GM19239 (cell line): Measurements from ENCODE around the gene MIR17HG.
"Not testable (repeated sequence)": the region's sequence is repeated elsewhere in the genome, so short reads cannot be mapped to it uniquely, and the experiment has no call there.

ENCODE experiments used
- DNase-seq: peaks from one replicate; pipeline ENCODE4 v3.0.0; 2011; ENCODE audit warnings: low spot score; ENCODE audit not compliant: insufficient read length
- FAIRE-seq: peaks from 2 replicates; lab custom pipeline; 2011; peaks lifted over from hg19 to GRCh38; lab: Jason Lieb, UNC

The MIR17HG gene

DNA sequence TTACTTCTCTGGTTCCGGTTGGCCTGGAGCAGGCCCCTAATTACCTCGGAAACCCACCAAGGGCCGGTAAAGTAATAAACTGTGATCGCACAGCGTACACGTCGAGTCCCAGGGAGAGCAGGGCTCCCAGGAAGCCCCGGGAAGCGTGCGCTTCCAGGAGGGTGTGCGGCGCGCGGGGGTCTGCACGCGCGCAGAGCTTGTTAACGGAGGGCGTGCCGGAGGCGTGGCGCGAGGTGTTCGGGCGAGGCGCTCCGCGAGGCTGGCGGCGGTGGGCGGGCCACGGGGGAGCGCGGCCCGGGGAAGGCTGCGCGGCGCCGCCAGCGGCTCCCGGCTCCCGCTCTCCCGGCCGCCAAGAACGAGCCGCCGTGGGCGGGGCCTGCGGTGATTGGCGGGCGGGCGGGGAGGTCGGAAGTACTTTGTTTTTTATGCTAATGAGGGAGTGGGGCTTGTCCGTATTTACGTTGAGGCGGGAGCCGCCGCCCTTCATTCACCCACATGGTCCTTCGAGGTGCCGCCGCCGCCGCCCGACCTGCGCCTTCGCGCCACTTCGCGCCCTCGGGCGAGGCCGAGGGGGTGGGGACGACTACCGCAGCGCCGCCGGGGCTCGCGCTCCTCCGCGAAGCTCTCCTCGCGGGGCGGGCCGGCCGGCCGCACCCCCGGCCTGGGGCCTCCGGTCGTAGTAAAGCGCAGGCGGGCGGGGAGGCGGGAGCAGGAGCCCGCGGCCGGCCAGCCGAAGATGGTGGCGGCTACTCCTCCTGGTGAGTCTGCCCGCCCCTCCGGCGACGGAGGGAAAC lies at the start of gene MIR17HG:
Gene MIR17HG, plus strand, starts transcription at position 486 of the 794 bp plus-strand sequence.
- peak; percentile 42 for FAIRE-seq
- DNase-seq = peak; percentile 65

DNA sequence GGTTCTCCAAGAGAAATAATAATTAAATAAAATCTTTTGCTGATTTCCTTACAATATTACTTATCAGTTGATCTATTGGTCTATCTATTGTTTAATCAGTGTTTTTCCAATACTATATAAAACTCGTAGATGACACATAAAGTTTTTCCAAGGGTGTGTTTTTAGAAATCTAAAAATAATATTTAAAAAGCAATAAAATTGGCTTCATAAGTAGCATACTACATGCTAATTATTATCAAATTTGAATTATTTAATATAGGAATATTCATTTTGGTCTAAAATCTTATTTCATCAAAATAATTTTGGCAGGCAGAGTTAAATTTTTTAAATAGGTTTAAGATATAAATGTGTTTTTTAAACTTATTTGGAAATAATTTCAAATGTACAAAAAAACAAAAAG lies 49.4 kb upstream of the MIR17HG start:
- DNase-seq (no peak), FAIRE-seq (no peak)

DNA sequence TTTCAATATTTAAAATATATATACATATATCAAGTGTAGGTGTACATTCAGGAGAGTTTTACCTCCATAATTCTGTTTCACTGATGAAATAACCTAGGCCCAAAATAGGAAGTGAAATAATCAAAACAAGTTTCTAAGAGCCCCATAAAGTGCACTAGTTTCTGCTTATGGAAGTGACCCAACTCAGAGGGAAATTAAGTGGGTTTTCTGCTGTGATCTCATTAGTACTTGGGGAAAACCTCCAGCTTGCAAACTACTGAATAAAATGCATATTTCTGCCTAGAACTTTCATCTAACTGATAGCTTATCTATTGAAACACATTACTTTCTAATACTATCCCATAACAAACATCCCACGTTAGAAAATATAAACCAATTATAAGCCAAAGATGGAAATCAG lies 45.4 kb upstream of the MIR17HG start:
- DNase-seq (no peak), FAIRE-seq (peak; percentile 74)

DNA sequence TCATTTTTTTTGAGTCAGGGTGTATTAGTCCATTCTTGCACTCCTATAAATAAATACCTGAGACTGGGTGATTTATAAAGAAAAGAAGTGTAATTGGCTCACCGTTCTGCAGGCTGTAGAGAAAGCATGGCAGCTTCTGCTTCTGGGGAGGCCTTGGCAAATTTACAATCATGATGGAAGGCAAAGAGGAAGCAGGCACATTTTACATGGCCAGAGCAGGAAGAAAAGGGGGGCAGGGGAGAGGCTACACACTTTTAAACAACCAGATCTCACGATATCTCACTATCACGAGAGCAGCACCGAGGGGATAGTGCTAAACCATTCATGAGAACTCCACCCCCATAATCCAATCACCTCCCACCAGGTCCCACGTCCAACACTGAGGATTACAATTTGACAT lies 44.5 kb upstream of the MIR17HG start:
- no peak for DNase-seq
- FAIRE-seq = no peak

DNA sequence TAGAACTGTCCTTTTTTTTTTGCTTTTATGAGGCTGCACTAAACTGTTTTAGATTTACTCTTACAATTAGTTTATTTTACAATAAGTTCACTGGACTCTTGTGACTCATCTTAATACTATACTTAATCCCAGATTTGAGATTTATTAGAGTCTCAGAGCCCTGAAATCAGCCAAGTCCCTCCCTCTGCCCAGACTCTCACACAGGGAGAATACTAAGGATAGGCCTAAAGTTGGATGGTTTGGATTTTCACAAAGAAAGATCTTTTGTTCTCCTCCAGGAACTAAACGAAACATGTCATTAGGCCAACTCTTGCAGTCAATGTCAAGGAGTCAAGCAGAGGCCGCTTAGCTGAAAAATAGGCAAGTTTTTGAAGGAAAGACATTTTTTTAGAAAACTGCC lies 42.7 kb upstream of the MIR17HG start:
- FAIRE-seq (no peak), DNase-seq (no peak)

DNA sequence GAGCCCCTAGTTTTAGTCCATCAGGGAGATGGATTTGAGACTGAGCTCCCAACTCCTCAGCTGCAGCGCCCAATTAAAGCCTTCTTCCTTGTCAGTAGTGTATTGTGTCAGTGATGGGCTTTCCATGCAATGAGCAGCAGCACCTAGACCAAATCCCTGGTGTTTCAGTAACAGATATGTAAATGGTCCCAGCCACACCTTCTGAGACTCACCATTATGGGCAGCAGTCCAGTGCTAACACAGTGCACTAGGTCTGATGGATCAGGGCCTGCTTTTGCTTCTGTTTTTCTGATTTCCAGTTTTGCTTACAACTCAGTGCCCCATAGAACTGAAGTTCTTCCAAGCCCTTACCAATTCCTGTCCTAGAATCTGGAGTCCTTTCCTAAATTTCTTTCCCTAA lies 41.8 kb upstream of the MIR17HG start:
- FAIRE-seq (no peak), DNase-seq (no peak)

DNA sequence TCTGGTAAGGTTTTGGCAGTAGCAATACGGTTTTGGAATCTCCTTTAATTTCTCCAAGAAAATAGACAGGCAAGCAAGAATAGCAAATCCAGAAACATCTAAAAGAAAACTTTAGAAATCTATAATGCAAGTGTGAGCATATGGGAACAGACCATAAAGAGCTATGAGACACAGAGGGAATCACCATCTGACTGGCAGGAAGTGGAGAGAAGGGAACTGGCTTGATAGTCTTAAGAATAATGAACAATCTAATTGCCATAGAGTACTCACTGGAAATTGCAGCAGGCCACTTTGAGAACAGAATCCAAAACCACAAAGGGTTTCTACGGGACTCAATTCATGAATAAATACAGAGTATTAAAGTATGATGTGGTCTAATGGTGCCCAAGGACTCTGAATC lies 39.6 kb upstream of the MIR17HG start:
- no peak for DNase-seq
- no peak for FAIRE-seq

DNA sequence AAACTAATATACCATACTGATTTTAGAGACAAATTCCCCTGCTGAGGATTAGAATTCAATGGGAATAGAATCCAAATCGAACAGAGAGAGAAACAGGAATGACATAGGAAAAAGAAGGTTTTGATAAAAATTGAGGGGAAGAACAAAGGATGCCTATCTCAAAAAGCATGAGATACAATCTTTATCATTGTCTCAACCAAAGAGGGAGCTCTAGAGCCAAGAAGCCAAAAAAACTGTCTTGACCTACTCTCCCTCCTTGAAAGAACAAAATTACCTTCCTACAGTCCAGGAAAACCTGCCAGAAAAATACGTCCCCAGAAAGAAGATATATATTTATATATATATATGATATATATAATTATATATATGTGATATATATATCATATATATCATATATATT lies 39.2 kb upstream of the MIR17HG start:
- FAIRE-seq (peak; percentile 78), DNase-seq (no peak)

DNA sequence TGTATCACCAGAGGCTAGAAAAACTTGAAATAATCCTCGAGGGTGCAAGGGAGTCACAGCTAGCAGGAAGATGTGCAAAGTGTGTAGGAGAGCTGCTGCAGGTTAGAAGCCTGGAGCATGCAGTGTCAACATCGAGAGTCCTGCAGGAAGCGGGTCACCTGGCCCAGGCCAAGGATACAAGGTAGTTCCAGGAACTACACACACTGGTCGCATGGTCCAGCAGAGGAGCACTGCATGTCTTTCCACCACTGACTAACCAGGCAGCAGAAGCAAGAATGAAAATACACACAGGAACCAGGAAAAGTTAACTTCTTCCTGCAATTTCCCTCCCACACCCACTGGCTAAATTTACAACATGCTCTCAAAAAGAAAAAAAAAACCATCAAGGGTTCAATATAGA lies 36.0 kb upstream of the MIR17HG start:
- no peak for FAIRE-seq
- no peak for DNase-seq

DNA sequence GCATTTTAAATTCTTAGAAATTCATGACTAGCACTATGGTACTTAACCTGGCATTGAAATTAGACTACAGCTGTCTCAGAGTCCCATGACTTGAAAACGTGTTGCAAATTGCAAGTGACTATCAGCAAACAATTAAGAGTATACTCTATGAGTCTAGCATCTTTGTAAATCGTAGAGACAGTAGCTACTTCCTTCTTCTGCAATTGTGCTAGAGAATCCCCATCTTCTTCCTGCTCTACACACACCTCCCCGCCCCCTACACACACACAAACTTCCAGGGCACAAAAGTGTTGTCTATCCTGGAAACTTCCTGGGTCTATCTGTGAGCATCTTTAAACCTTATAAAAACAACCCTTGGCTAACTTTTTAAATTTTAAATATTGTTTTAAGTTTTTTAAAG lies 35.2 kb upstream of the MIR17HG start:
- FAIRE-seq = peak; percentile 54
- no peak for DNase-seq

DNA sequence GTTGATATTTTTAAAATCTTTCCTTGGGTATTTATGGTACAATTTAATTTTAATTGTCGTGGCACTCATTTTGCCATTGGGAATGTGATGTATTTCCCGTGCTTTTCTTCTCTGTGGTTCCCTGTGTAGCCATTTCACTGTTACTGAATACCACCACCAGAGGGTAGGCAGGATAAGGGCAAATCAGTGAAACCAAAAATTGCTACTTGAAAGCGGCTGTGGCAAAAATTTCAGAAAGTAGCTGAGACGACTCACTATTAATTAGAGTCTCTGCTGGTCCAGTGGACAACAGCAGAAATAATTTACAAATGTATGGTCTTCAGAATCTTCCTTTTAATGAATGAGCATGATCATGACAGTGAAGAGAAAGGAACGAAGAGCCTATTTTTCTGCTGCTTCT lies 34.4 kb upstream of the MIR17HG start:
- FAIRE-seq (peak; percentile 77), DNase-seq (no peak)

DNA sequence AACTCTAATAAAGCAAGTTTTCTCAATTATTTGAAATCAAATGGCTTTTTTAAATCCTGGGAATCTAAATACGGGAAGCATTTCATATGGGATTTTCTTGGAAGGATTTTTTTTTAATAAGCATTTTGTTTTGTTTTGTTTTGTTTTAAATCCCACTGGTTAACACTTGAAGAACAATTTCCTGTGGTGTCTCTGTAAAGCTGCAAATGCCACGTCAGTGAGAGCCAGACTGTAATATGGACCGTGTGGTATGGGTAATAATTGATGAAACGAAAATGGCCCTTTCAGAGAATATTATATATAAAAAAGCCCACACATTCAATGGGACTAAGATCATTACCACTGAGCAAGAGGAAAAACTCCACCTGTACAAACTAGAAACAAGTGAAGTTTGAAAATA lies 33.9 kb upstream of the MIR17HG start:
- FAIRE-seq = peak; percentile 68
- DNase-seq = no peak

DNA sequence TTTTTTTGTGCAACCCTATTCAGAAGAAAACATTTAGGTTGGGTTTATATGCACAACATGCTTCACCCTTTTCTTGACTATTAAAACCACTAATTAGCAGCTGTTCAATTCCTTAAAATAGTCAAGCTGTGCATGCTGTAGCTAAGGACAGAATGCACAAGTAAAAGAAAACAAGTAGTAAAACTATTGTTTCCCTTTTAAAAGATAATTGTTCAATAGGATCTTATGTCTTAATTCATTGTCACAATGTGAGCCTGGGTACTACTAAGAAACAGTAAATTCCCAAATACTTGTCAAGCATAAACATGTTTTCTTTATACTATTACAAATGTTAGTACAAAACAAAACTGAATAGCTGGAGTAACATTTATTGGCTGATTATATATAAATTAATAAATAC lies 32.6 kb upstream of the MIR17HG start:
- FAIRE-seq = no peak

DNA sequence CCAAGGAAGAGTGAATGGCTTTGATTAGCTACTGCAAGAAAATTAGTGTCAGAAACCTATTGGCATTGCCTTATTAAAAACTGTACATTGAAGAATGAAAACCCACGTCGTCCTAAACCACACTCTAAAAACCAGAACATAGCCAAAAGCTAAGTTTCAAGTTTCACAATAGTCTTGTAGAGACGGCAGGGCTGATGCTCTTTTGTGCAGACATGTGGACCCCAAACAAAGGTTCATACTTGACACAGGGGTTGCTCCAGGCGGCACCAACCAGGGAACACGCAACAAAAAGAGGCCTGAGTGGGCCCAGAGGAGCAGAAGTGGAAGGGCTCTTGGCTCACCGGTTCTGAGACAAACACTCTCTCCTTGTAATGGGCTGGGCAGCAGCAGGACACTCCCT lies 28.6 kb upstream of the MIR17HG start:
- DNase-seq = no peak
- FAIRE-seq = no peak

More for the DNA sequence above, 32.6 kb upstream of the MIR17HG start:
- DNase-seq = no peak

DNA sequence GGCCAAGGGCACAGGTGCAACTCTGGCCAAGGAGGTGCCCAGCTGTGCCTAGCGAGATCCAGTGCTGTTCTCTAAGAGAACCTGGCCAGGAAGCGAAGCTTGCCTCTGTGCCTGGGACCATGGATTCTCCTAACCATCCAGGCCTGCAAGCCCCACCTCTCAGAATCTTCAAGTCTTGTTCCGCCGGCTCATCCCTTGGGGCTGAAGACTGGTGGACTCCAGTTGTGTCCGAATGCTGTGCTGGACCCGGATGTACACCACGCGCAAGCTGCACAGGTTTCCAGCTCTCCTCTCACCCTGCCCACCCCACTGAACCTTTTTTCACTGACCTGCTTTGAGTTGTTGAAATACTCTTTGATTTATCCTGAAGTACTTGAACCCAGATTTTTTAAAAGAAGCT lies 27.5 kb upstream of the MIR17HG start:
- no peak for FAIRE-seq

DNA sequence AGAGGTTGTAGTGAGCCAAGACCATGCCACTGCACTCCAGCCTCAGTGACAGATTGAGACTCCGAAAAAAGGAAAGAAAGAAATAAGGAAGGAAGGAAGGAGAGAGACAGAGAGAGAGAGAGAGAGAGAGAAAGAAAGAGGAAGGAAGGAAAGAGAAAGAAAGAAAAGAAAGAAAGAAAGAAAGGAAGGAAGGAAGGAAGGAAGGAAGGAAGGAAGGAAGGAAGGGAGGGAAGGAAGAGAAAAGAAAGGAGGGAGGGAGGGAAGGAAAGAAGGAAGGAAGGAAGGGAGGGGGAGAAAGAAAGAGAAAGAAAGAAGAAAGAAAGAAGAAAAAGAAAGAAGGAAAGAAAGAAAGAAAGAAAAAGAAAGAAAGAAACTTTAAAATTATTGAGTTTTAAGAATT lies 26.5 kb upstream of the MIR17HG start:
- not testable (repeated sequence) for FAIRE-seq, DNase-seq

More for the DNA sequence above, 27.5 kb upstream of the MIR17HG start:
- DNase-seq = no peak

DNA sequence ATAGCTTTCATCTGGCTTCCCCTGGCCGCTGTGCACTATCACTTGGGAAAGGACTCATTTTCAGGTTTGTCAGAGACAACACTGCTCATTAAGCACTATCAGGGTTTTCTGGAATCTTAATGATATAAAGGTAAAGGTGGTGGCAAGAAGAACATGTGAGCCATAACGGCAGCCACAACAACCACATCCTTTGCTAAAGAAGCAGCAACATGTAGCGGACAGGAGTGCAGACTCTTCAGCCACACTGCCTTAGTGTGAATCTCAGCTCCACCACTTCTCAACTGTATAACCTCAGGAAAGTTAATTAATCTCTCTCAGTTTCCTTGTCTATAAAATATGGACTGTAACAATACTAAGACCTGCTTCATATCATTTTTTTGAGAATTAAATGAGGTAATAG lies 24.1 kb upstream of the MIR17HG start:
- no peak for FAIRE-seq

DNA sequence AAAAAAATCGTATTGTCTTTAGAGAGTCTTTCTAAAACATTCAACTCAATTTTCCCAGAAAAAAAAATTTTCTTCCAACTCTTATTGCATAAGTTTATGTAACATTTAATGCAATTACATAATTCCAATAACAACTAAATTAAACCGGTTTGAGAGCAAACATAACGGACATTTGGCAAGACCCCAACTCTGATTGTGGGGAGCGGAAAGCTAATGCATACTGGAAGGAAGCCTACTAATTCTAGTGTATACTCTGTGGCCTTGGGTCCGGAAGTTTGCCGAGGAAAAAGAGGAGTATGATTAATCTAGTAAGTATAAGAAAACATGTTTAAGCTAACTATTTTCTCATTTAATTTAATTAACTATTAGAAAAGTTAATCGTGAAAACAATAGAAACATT lies 21.3 kb upstream of the MIR17HG start:
- FAIRE-seq = no peak
- DNase-seq = no peak

More for the DNA sequence above, 24.1 kb upstream of the MIR17HG start:
- DNase-seq = no peak

DNA sequence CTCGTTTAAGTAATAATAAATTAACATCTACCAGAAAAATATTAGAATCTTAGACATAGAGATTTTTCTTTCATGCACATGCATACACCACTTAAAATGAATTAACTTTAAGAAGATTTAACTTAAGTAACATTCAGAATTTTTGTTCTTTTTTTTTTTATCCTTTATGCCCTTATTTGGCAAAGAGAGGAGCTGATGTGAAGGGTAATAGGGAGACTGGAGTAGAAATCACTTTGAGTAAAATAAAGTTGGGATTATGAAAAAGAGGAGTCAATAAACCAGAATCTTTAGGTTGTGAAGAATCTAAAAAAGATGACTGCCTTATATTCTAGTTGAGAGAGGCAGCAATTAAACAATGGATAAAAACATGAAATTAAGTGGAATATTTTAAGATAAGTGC lies 18.8 kb upstream of the MIR17HG start:
- FAIRE-seq (no peak), DNase-seq (no peak)

DNA sequence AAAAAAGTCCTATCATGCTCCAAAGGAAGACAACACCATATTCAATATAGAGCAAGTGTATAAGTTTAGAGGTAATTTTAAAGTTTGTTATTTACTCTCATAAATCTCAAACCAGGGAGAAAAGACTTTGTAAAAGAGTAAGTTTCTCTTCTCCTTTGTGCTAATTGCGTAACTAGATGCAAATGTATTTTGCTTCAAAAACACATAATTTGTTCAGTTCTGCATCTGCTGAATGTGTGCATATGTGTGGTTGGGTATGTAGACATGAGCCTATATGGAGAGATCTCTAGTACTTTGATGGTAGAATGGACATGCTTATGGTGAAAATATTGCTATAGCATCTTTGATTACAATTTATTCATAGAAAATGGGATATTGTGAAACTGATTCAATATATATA lies 17.8 kb upstream of the MIR17HG start:
- FAIRE-seq (peak; percentile 37), DNase-seq (no peak)

DNA sequence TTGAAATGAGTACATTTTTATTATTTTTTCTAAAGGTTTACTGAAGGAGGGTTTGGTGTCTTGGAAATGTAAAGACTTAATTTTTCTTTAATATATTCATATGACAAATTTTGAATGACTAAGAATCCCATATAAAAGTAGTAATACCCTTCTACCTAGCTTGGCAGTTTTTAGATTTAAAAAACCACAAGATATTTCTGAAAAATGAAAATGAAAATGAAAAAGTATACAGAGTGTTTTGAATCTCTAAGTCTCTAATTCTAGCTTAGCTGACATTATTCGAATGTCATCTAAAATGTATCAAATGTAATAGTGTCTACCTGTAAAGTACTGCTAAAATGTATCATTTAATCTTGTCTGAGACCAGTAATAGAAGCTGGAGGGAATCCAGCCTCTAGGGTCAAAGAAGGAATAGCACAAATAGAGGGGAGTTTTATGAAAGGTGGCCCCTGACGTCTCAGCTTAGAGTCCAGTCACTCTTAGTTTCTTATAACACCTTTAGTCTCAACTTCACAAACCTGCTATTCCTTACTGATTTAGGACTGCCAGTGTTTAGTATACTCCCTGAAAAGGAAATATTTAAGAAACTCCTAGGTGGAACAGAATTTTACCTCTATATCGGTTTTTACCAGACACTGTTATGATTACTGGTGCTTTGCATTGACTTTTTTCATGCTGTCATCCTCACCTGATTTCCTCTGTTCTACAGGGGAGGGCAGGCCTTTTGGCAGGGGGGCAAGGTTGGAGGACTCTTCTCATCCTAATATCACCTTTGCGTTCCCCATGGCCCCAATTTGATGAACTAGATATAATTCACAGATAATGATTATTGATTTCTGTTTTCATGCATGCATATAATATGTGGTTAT lies 16.2 kb upstream of the MIR17HG start:
- DNase-seq (no peak), FAIRE-seq (peak; percentile 91)
